Left lung (tissue), 14 donors: Measurements from ENCODE around the gene HSPA4L. TPM values are rescaled to one million over a fixed set of nuclear protein-coding genes. Genes with fewer than 3 reads are reported as not detected.

Experiments
- ATAC-seq: fragments of 200-7000 bp; cut with Tn5 transposase; one replicate; pipeline ENCODE4 v1.9.1; 2020; ENCODE audit warnings: moderate library complexity
- DNase-seq, 4 donors: peaks; one replicate each; pipeline ENCODE4 v3.0.0-alpha.2; 2013 to 2020
- H3K27ac ChIP-seq, 2 donors: fragments of 200-600 bp; sonication (generic) in 1 of 2; one replicate each; pipeline versions ENCODE4 v1.5.0 to v1.8.0; 2020 to 2021
- H3K27me3 ChIP-seq, 2 donors: fragments of 200-600 bp; sonication (generic) in 1 of 2; one replicate each; pipeline versions ENCODE4 v1.5.0 to v1.8.0; 2020 to 2021
- H3K36me3 ChIP-seq, 2 donors: fragments of 200-600 bp; sonication (generic) in 1 of 2; one replicate each; pipeline versions ENCODE4 v1.5.0 to v1.8.0; 2020 to 2021
- H3K4me1 ChIP-seq, 2 donors: fragments of 200-600 bp; one replicate each; pipeline ENCODE4 v1.8.0; 2021
- H3K4me3 ChIP-seq, 2 donors: fragments of 200-600 bp; sonication (generic) in 1 of 2; one replicate each; pipeline versions ENCODE4 v1.5.0 to v1.8.0; 2020 to 2021; ENCODE audit warnings: mild to moderate bottlenecking in 1 of 2
- H3K9me3 ChIP-seq, 2 donors: fragments of 200-600 bp; sonication (generic) in 1 of 2; one replicate each; pipeline versions ENCODE4 v1.5.0 to v1.8.0; 2020 to 2021
- CTCF ChIP-seq, 2 donors: fragments of 200-600 bp; sonication (generic) in 1 of 2; IDR thresholded peaks; one replicate each; pipeline versions ENCODE4 v1.5.0 to v1.8.0; 2021; ENCODE audit warnings: antibody characterized with exemption in 2 of 2
- intact Hi-C, 2 donors: fragments of 100-400 bp; cut with DNase I; formaldehyde crosslinking; loops; one replicate each; pipeline versions ENCODE4 v1.11.2 to v1.14.2; 2022
- long read RNA-seq, 12 donors: library from polyadenylated mRNA in 2 of 12; unstranded in 2 of 12; transcript quantifications; one replicate each; pipeline ENCODE4 v2.0.0 and lab custom pipeline, GENCODE V29; 2019 to 2026
- polyA plus RNA-seq, 6 donors: library from polyadenylated mRNA; unstranded; fragments of 120-200 nt; gene quantifications; one replicate each; pipeline ENCODE4 v1.2.1, GENCODE V29; 2013; ENCODE audit not compliant: insufficient read length in 6 of 6
- total RNA-seq, 2 donors: library from RNA; stranded (reverse); fragmentation: NEBNext Ultra II Directional; extraction: Animal tissue kit (Norgen Biotek cat#: 25700); gene quantifications; one replicate each; pipeline ENCODE4 v1.2.1, GENCODE V29; 2021
- donor health status: DM: no; HTN: yes; CAD: no.
- donor health status: DM: no; HTN: no; CAD: no.

The HSPA4L gene
- total RNA-seq = 1 to 10 TPM; 6.1 to 8.3 TPM
- 100 to 1,000 TPM in 1 of 6 donors, 10 to 100 TPM in 1, 1 to 10 TPM in 4; 6.1 to 201 (median 8.0) TPM for polyA plus RNA-seq
- long read RNA-seq, donor 1 = 0 reads
- long read RNA-seq, donor 2, full-length matches to known transcripts = 1 of 8 reads
- long read RNA-seq, donor 2, partial matches to known transcripts = 7 of 8 reads
- long read RNA-seq, donor 2, other reads (novel, unspliced or antisense) = 0 of 8 reads
- long read RNA-seq, donor 3, full-length matches to known transcripts = 1 of 1 reads
- long read RNA-seq, donor 3, partial matches to known transcripts = 0 of 1 reads
- long read RNA-seq, donor 3, other reads (novel, unspliced or antisense) = 0 of 1 reads
- long read RNA-seq, donor 4, partial matches to known transcripts = 4 of 5 reads
- long read RNA-seq, donor 4, other reads (novel, unspliced or antisense) = 1 of 5 reads
- long read RNA-seq, donor 5 = 0 reads
- long read RNA-seq, donor 6 = 0 reads
- long read RNA-seq, donor 7 = 0 reads
- long read RNA-seq, donor 8 = 0 reads
- long read RNA-seq, donor 9 = 0 reads
- long read RNA-seq, donor 10, partial matches to known transcripts = 1 of 1 reads
- long read RNA-seq, donor 10, other reads (novel, unspliced or antisense) = 0 of 1 reads
- long read RNA-seq, donor 11, full-length matches to known transcripts = 4 of 15 reads
- long read RNA-seq, donor 11, partial matches to known transcripts = 11 of 15 reads
- long read RNA-seq, donor 11, other reads (novel, unspliced or antisense) = 0 of 15 reads
- long read RNA-seq, donor 12 = 0 reads

- intact Hi-C loops = no loop called here
- H3K4me1 ChIP-seq = peaks cover 0 to 16% of the 10 kb centered on the region in 2 donors
Measured at GRCh38 chr4:127782275-127783025, at the start of gene HSPA4L. Gene HSPA4L (plus strand): TSS chr4:127782322. CDS start chr4:127782551, 229 bp downstream.

GRCh38 chr4:127732623-127733328 lies 49.3 kb upstream of the HSPA4L start:
- H3K4me1 ChIP-seq = no peaks in the 10 kb centered on the region
- no peak overlapping the region for H3K4me3 ChIP-seq
- H3K27me3 ChIP-seq = no peaks in the 10 kb centered on the region
- peak; percentile 80 for ATAC-seq
- peak in 2 of 4 donors; percentile 20 to 32 for DNase-seq
- no peak overlapping the region for H3K27ac ChIP-seq
- intact Hi-C loops = loop anchor here in 1 of 2 donors (2.0 kb wide), 1 partner anchor 128 kb away; no protein-coding TSS in a partner anchor
- no peaks in the 10 kb centered on the region for H3K36me3 ChIP-seq
- H3K9me3 ChIP-seq = no peaks in the 10 kb centered on the region
- TF ChIP-seq CTCF (IDR thresholded peaks at IDR 0.05) = peak; percentile 11 to 54

More at GRCh38 chr4:127782275-127783025, at the start of gene HSPA4L:
- peak; percentile 20 to 22 for TF ChIP-seq CTCF (IDR thresholded peaks at IDR 0.05)
- Histone ChIP-seq H3K36me3 (no peaks in the 10 kb centered on the region), H3K27me3 (peaks cover 2 to 41% of the 10 kb centered on the region in 2 donors), H3K4me3 (peak within 1 kb of the TSS; percentile 58 to 62), H3K9me3 (no peaks in the 10 kb centered on the region), H3K27ac (peak within 1 kb of the TSS; percentile 31 to 70)
- DNase-seq (peak; percentile 62 to 83 (median 74)), ATAC-seq (peak; percentile 43)

GRCh38 chr4:127734976-127735375 lies 47.1 kb upstream of the HSPA4L start:
- TF ChIP-seq CTCF (IDR thresholded peaks at IDR 0.05) = no peak
- intact Hi-C loops = no loop called here
- Histone ChIP-seq H3K9me3 (no peaks in the 10 kb centered on the region), H3K27me3 (no peaks in the 10 kb centered on the region), H3K4me1 (no peaks in the 10 kb centered on the region), H3K27ac (no peak overlapping the region), H3K4me3 (no peak overlapping the region), H3K36me3 (no peaks in the 10 kb centered on the region)
- no peak for DNase-seq
- ATAC-seq = no peak

- no peak for ATAC-seq
- Histone ChIP-seq H3K27me3 (no peaks in the 10 kb centered on the region), H3K36me3 (no peaks in the 10 kb centered on the region), H3K9me3 (peaks cover 0 to 5% of the 10 kb centered on the region in 2 donors), H3K4me3 (no peak overlapping the region), H3K27ac (no peak overlapping the region), H3K4me1 (no peaks in the 10 kb centered on the region)
- TF ChIP-seq CTCF (IDR thresholded peaks at IDR 0.05) = no peak
- DNase-seq = no peak
- intact Hi-C loops = no loop called here
Measured at GRCh38 chr4:127737295-127737694, 44.8 kb upstream of the HSPA4L start.
